HCT116 (cell line): Measurements from ENCODE around the gene RUNX1. TPM values are rescaled to one million over a fixed set of nuclear protein-coding genes. Genes with fewer than 3 reads are reported as not detected.

ENCODE experiments used
- ATAC-seq: fragments of 200-7000 bp; cut with Tn5 transposase; 2 replicates; pipeline ENCODE4 v1.9.1; 2020; ENCODE audit warnings: mild to moderate bottlenecking, moderate library complexity
- BruUV-seq: library from RNA; stranded (reverse); fragments of 400-500 nt; replicated peaks from 2 replicates; lab custom pipeline; 2021; lab: Mats Ljungman, UMichigan
- CTCF ChIA-PET: fragments of 300-600 bp; sonication (Branson Sonifier 250); formaldehyde crosslinking; loops from one replicate; lab custom pipeline; 2021; ENCODE audit warnings: antibody characterized with exemption; lab: Charles Lee
- POLR2A ChIA-PET: fragments of 300-600, 350-600 bp; sonication (Branson Sonifier 250); formaldehyde crosslinking; loops from one replicate; lab custom pipeline; 2021; ENCODE audit warnings: antibody characterized with exemption; lab: Charles Lee
- RAD21 ChIA-PET, 2 experiments: fragments of 300-600 bp; sonication (Branson Sonifier 250); formaldehyde crosslinking; loops; one replicate each; lab custom pipeline; 2023; ENCODE audit warnings: low total read pairs in 2 of 2; ENCODE audit not compliant: uncharacterized antibody in 2 of 2, unreplicated experiment in 2 of 2, low non-redundant PET in 1 of 2; lab: Charles Lee
- DNase-seq: peaks from one replicate; pipeline ENCODE4 v3.0.0-alpha.2; 2010; ENCODE audit warnings: low read depth, low spot score
- H2AFZ ChIP-seq: fragments of 200-600 bp; shearing (Covaris generic), sonication (generic); 2 replicates; pipeline ENCODE4 v1.6.1; 2017; ENCODE audit warnings: low read depth, mixed run types, mixed read lengths, antibody characterized with exemption, low read length; ENCODE audit not compliant: poor library complexity, severe bottlenecking
- H3K27ac ChIP-seq: 2 replicates; pipeline ENCODE4 v1.5.1; 2012; ENCODE audit warnings: low read depth, low read length
- H3K27me3 ChIP-seq: fragments of 200-600 bp; sonication (generic); 2 replicates; pipeline ENCODE4 v1.6.1; 2016; ENCODE audit warnings: mixed run types, low read length, mixed read lengths; ENCODE audit not compliant: insufficient read depth
- H3K36me3 ChIP-seq, 2 experiments: fragments of 200-500 bp in 1 of 2; fragments of 200-600 bp in 1 of 2; sonication (Bioruptor generic) in 1 of 2; sonication (generic) in 1 of 2; 2 replicates each; pipeline versions ENCODE4 v1.5.1 to v1.6.1; 2014 to 2016; ENCODE audit warnings: low read length in 2 of 2, inconsistent platforms in 1 of 2, mixed read lengths in 1 of 2, mixed run types in 1 of 2; ENCODE audit not compliant: insufficient read depth in 2 of 2, control insufficient read depth in 1 of 2
- H3K4me1 ChIP-seq, 2 experiments: fragments of 200-600 bp in 1 of 2; sonication (generic) in 1 of 2; 2 replicates each; pipeline versions ENCODE4 v1.5.1 to v1.6.1; 2012 to 2017; ENCODE audit warnings: low read length in 2 of 2, inconsistent platforms in 1 of 2, mild to moderate bottlenecking in 1 of 2, mixed read lengths in 1 of 2, mixed run types in 1 of 2, moderate library complexity in 1 of 2; ENCODE audit not compliant: insufficient read depth in 2 of 2, control insufficient read depth in 1 of 2
- H3K4me2 ChIP-seq: fragments of 200-600 bp; sonication (generic); 2 replicates; pipeline ENCODE4 v1.6.1; 2017; ENCODE audit warnings: mixed run types, low read length, mixed read lengths
- H3K4me3 ChIP-seq, 2 experiments: fragments of 200-600 bp in 1 of 2; sonication (generic) in 1 of 2; replicated peaks in 1 of 2; 2 replicates each; pipeline ENCODE4 v1.5.1; 2011 to 2016; ENCODE audit warnings: low read length in 2 of 2, control low read depth in 1 of 2, low read depth in 1 of 2, mild to moderate bottlenecking in 1 of 2, mixed read lengths in 1 of 2, mixed run types in 1 of 2
- H3K79me2 ChIP-seq: fragments of 200-600 bp; sonication (generic); 2 replicates; pipeline ENCODE4 v1.6.1; 2017; ENCODE audit warnings: mild to moderate bottlenecking, mixed run types, low read length, moderate library complexity, mixed read lengths; ENCODE audit not compliant: insufficient read depth
- H3K9ac ChIP-seq: fragments of 200-600 bp; sonication (generic); 2 replicates; pipeline ENCODE4 v1.6.1; 2016; ENCODE audit warnings: low read length, mixed read lengths
- H3K9me2 ChIP-seq: fragments of 200-600 bp; sonication (generic), shearing (Covaris generic); 2 replicates; pipeline ENCODE4 v1.6.1; 2017; ENCODE audit warnings: mixed run types, mild to moderate bottlenecking, moderate library complexity; ENCODE audit not compliant: insufficient read depth
- H3K9me3 ChIP-seq, 2 experiments: fragments of 200-500 bp in 1 of 2; fragments of 200-600 bp in 1 of 2; sonication (Bioruptor generic) in 1 of 2; sonication (generic) in 1 of 2; 2 replicates each; pipeline ENCODE4 v1.6.1; 2014 to 2017; ENCODE audit warnings: low read length in 2 of 2, mixed read lengths in 2 of 2, inconsistent platforms in 1 of 2, low read depth in 1 of 2, mild to moderate bottlenecking in 1 of 2, mixed run types in 1 of 2, moderate library complexity in 1 of 2; ENCODE audit not compliant: control insufficient read depth in 1 of 2, insufficient read depth in 1 of 2
- H4K20me1 ChIP-seq: fragments of 200-600 bp; sonication (generic), shearing (Covaris generic); 2 replicates; pipeline ENCODE4 v1.6.1; 2017; ENCODE audit warnings: mixed run types, mild to moderate bottlenecking, moderate library complexity; ENCODE audit not compliant: insufficient read depth
- CBX3 ChIP-seq: IDR thresholded peaks from 2 replicates; pipeline ENCODE4 v1.6.1; 2012; ENCODE audit warnings: low read depth
- CEBPB ChIP-seq: IDR thresholded peaks from 2 replicates; pipeline ENCODE4 v1.6.1; 2012; ENCODE audit warnings: low read depth
- POLR2A ChIP-seq: IDR thresholded peaks from 2 replicates; pipeline ENCODE4 v1.7.0; 2011; ENCODE audit warnings: borderline replicate concordance; ENCODE audit not compliant: insufficient read depth, insufficient read length; ENCODE audit errors: extremely low read depth
- POLR2AphosphoS5 ChIP-seq: IDR thresholded peaks from 2 replicates; pipeline ENCODE4 v1.6.1; 2011; ENCODE audit warnings: mild to moderate bottlenecking, low read depth, low read length, moderate library complexity
- RAD21 ChIP-seq: IDR thresholded peaks from 2 replicates; pipeline ENCODE4 v1.6.1; 2012; ENCODE audit warnings: low read depth, mild to moderate bottlenecking
- TCF7L2 ChIP-seq: IDR thresholded peaks from 2 replicates; pipeline ENCODE4 v1.7.0; 2011; ENCODE audit warnings: borderline replicate concordance, inconsistent platforms; ENCODE audit not compliant: insufficient read depth, insufficient read length; ENCODE audit errors: extremely low read depth
- YY1 ChIP-seq: IDR thresholded peaks from 2 replicates; pipeline ENCODE4 v1.6.1; 2011; ENCODE audit warnings: low read length, low read depth, moderate library complexity, mild to moderate bottlenecking; ENCODE audit not compliant: insufficient replicate concordance; ENCODE audit errors: extremely low read depth
- ZFX ChIP-seq: fragments of 450-650 bp; IDR thresholded peaks from 2 replicates; pipeline ENCODE4 v1.6.1; 2017
- ZNF274 ChIP-seq: fragments of 200-500 bp; sonication (Bioruptor generic); IDR thresholded peaks from 2 replicates; pipeline ENCODE4 v1.6.1; 2014; ENCODE audit warnings: mild to moderate bottlenecking, low read depth, low read length, inconsistent platforms
- intact Hi-C: fragments of 100-400 bp; cut with micrococcal nuclease; formaldehyde crosslinking; loops from 2 replicates; pipeline ENCODE4 v1.10.0; 2022
- total RNA-seq: library from RNA; stranded (reverse); gene quantifications from one replicate; pipeline ENCODE4 v1.2.1, GENCODE V29; 2021; ENCODE audit not compliant: unreplicated experiment
- TF ChIP-seq, protein P1 (sequence below): IDR thresholded peaks from 2 replicates; pipeline ENCODE4 v1.6.1; 2012; ENCODE audit warnings: low read depth
- TF ChIP-seq, protein P2 (sequence below): IDR thresholded peaks from 2 replicates; pipeline ENCODE4 v1.6.1; 2012
- TF ChIP-seq, protein P3 (sequence below), 3 experiments: fragments of 200-600 bp in 1 of 3; sonication (generic) in 1 of 3; IDR thresholded peaks in 2 of 3; conservative IDR thresholded peaks in 1 of 3; 2 replicates each; pipeline ENCODE4 v1.5.1; 2012 to 2017; ENCODE audit warnings: low read depth in 2 of 3, low read length in 2 of 3, antibody characterized with exemption in 1 of 3, borderline replicate concordance in 1 of 3, control low read depth in 1 of 3, mild to moderate bottlenecking in 1 of 3, mixed read lengths in 1 of 3, mixed run types in 1 of 3, moderate library complexity in 1 of 3; ENCODE audit not compliant: insufficient read depth in 1 of 3

RUNX1 gene
- total RNA-seq, 1 experiment from 2014 or later, result 33.5 TPM

DNA sequence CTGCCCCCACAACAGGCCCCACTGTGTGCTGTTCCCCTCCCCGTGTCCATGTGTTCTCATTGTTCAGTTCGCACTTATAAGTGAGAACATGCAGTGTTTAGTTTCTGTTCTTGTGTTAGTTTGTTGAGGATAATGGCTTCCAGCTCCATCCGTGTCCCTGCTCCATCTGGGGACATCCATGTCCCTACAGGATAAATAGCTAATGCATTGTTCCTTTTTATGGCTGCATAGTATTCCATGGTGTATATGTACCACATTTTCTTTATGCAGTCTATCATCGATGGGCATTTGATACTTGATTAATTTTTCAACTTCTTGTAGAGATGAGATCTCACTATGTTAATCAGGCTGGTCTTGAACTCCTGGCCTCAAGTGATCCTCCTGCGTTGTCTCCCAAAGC, 44.4 kb upstream of the RUNX1 start:
- BruUV-seq, result no TSS peak
- ChIA-PET CTCF (no interaction called here), POLR2A (no interaction called here), RAD21 (no interaction called here)
- H3K4me3 ChIP-seq, result no peak overlapping the region
- intact Hi-C loops, result no loop called here
- H3K27me3 ChIP-seq, result no peaks in the 10 kb centered on the region
- H3K9me3 ChIP-seq, result no peaks in the 10 kb centered on the region
- H3K36me3 ChIP-seq, result no peaks in the 10 kb centered on the region
- DNase-seq, result no peak
- no peak for ATAC-seq
- no peak overlapping the region for H3K9ac ChIP-seq
- H3K4me2 ChIP-seq, result no peak overlapping the region
- H3K27ac ChIP-seq, result no peak overlapping the region
- TF ChIP-seq, protein P1, sequence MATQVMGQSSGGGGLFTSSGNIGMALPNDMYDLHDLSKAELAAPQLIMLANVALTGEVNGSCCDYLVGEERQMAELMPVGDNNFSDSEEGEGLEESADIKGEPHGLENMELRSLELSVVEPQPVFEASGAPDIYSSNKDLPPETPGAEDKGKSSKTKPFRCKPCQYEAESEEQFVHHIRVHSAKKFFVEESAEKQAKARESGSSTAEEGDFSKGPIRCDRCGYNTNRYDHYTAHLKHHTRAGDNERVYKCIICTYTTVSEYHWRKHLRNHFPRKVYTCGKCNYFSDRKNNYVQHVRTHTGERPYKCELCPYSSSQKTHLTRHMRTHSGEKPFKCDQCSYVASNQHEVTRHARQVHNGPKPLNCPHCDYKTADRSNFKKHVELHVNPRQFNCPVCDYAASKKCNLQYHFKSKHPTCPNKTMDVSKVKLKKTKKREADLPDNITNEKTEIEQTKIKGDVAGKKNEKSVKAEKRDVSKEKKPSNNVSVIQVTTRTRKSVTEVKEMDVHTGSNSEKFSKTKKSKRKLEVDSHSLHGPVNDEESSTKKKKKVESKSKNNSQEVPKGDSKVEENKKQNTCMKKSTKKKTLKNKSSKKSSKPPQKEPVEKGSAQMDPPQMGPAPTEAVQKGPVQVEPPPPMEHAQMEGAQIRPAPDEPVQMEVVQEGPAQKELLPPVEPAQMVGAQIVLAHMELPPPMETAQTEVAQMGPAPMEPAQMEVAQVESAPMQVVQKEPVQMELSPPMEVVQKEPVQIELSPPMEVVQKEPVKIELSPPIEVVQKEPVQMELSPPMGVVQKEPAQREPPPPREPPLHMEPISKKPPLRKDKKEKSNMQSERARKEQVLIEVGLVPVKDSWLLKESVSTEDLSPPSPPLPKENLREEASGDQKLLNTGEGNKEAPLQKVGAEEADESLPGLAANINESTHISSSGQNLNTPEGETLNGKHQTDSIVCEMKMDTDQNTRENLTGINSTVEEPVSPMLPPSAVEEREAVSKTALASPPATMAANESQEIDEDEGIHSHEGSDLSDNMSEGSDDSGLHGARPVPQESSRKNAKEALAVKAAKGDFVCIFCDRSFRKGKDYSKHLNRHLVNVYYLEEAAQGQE, result no peak
- TF ChIP-seq RAD21 (no peak), CEBPB (no peak), TCF7L2 (no peak), POLR2A (no peak), POLR2AphosphoS5 (no peak), ZFX (no peak), YY1 (no peak), ZNF274 (no peak), CBX3 (no peak)
- TF ChIP-seq, protein P2, sequence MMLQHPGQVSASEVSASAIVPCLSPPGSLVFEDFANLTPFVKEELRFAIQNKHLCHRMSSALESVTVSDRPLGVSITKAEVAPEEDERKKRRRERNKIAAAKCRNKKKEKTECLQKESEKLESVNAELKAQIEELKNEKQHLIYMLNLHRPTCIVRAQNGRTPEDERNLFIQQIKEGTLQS, result no peak
- TF ChIP-seq, protein P3, sequence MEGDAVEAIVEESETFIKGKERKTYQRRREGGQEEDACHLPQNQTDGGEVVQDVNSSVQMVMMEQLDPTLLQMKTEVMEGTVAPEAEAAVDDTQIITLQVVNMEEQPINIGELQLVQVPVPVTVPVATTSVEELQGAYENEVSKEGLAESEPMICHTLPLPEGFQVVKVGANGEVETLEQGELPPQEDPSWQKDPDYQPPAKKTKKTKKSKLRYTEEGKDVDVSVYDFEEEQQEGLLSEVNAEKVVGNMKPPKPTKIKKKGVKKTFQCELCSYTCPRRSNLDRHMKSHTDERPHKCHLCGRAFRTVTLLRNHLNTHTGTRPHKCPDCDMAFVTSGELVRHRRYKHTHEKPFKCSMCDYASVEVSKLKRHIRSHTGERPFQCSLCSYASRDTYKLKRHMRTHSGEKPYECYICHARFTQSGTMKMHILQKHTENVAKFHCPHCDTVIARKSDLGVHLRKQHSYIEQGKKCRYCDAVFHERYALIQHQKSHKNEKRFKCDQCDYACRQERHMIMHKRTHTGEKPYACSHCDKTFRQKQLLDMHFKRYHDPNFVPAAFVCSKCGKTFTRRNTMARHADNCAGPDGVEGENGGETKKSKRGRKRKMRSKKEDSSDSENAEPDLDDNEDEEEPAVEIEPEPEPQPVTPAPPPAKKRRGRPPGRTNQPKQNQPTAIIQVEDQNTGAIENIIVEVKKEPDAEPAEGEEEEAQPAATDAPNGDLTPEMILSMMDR (IDR thresholded peaks at IDR 0.05 in 2 of 3, conservative IDR thresholded peaks at IDR 0.05 in 1 of 3; ENCODE audit: borderline replicate concordance in 1 of 3, insufficient read depth in 1 of 3, low read depth in 2 of 3, low read length in 2 of 3), result no peak
- H4K20me1 ChIP-seq, result no peaks in the 10 kb centered on the region
- H3K9me2 ChIP-seq, result no peaks in the 10 kb centered on the region
- H3K79me2 ChIP-seq, result no peaks in the 10 kb centered on the region
- no peak overlapping the region for H2AFZ ChIP-seq
- H3K4me1 ChIP-seq, result no peaks in the 10 kb centered on the region
